ENCODE results near the gene CYP2S1.
"Not testable (repeated sequence)": the region's sequence is repeated elsewhere in the genome, so short reads cannot be mapped to it uniquely, and the experiment has no call there.

CYP2S1 gene

GRCh38 chr19:41192574-41193429, at the start of gene CYP2S1:
TSS of gene CYP2S1 (plus strand) at chr19:41193219. CDS start at chr19:41193265, 46 bp downstream.
- no peak for DNase-seq

- DNase-seq, result peak; percentile 65
Measured at GRCh38 chr19:41144403-41144802, 48.6 kb upstream of the CYP2S1 start.

GRCh38 chr19:41149831-41150230, 43.2 kb upstream of the CYP2S1 start:
- no peak for DNase-seq

GRCh38 chr19:41150986-41151385, 42.0 kb upstream of the CYP2S1 start:
- not testable (repeated sequence) for DNase-seq

GRCh38 chr19:41154060-41154459, 39.0 kb upstream of the CYP2S1 start:
- no peak for DNase-seq

GRCh38 chr19:41156207-41156606, 36.8 kb upstream of the CYP2S1 start:
- no peak for DNase-seq

- no peak for DNase-seq
Measured at GRCh38 chr19:41159881-41160280, 33.1 kb upstream of the CYP2S1 start.

- no peak for DNase-seq
Measured at GRCh38 chr19:41161903-41162302, 31.1 kb upstream of the CYP2S1 start.

- no peak for DNase-seq
Measured at GRCh38 chr19:41166944-41167804, 25.8 kb upstream of the CYP2S1 start.

GRCh38 chr19:41172297-41173164, 20.5 kb upstream of the CYP2S1 start:
- DNase-seq, result no peak

- no peak for DNase-seq
Measured at GRCh38 chr19:41174297-41174928, 18.6 kb upstream of the CYP2S1 start.

- DNase-seq, result peak; percentile 49
Measured at GRCh38 chr19:41175801-41176777, 16.9 kb upstream of the CYP2S1 start.

- DNase-seq, result not testable (repeated sequence)
Measured at GRCh38 chr19:41180173-41180572, 12.8 kb upstream of the CYP2S1 start.

GRCh38 chr19:41186971-41187883, 5.8 kb upstream of the CYP2S1 start:
- DNase-seq, result no peak

GRCh38 chr19:41187884-41188279, 5.1 kb upstream of the CYP2S1 start:
- DNase-seq, result no peak

GRCh38 chr19:41189425-41190065, 3.5 kb upstream of the CYP2S1 start:
- DNase-seq, result no peak

GRCh38 chr19:41193430-41194156, 574 bp downstream of the CYP2S1 start:
- no peak for DNase-seq

GRCh38 chr19:41194157-41194552, 1.1 kb downstream of the CYP2S1 start:
- no peak for DNase-seq
